Activated CD4-positive, alpha-beta T cell treated with anti-CD3 and anti-CD28 coated beads, Interleukin-2, amount 10 ng/mL, durations not matched to agents 24 days and 14 days (primary cell): ENCODE data around the gene PAX7. TPM values are rescaled to one million over a fixed set of nuclear protein-coding genes. Genes with fewer than 3 reads are reported as not detected.
"Not testable (repeated sequence)": the region's sequence is repeated elsewhere in the genome, so short reads cannot be mapped to it uniquely, and the experiment has no call there.

Source experiments
- DNase-seq: peaks from one replicate; pipeline ENCODE4 v3.0.0; 2022
- H3K27ac Mint-ChIP-seq: one replicate; pipeline ENCODE4 v1.8.0; 2022; ENCODE audit warnings: mild to moderate bottlenecking, mixed read lengths
- H3K27me3 Mint-ChIP-seq: one replicate; pipeline ENCODE4 v1.8.0; 2022; ENCODE audit warnings: mixed read lengths
- H3K36me3 Mint-ChIP-seq: one replicate; pipeline ENCODE4 v1.8.0; 2022; ENCODE audit warnings: low read depth, mild to moderate bottlenecking, mixed read lengths
- H3K4me1 Mint-ChIP-seq: one replicate; pipeline ENCODE4 v1.8.0; 2021; ENCODE audit warnings: mixed read lengths
- H3K4me3 Mint-ChIP-seq: one replicate; pipeline ENCODE4 v1.8.0; 2022; ENCODE audit warnings: mild to moderate bottlenecking, moderate library complexity, mixed read lengths
- H3K9me3 Mint-ChIP-seq: one replicate; pipeline ENCODE4 v1.8.0; 2021; ENCODE audit warnings: mixed read lengths
- intact Hi-C: fragments of 100-400 bp; cut with micrococcal nuclease; formaldehyde crosslinking; loops from one replicate; pipeline ENCODE4 v1.15.1; 2023
- total RNA-seq: library from RNA; stranded (reverse); gene quantifications from 2 replicates; pipeline ENCODE4 v1.2.3, GENCODE V29; 2022

Gene PAX7
- total RNA-seq, 1 donor from 2014 or later = not detected

DNA sequence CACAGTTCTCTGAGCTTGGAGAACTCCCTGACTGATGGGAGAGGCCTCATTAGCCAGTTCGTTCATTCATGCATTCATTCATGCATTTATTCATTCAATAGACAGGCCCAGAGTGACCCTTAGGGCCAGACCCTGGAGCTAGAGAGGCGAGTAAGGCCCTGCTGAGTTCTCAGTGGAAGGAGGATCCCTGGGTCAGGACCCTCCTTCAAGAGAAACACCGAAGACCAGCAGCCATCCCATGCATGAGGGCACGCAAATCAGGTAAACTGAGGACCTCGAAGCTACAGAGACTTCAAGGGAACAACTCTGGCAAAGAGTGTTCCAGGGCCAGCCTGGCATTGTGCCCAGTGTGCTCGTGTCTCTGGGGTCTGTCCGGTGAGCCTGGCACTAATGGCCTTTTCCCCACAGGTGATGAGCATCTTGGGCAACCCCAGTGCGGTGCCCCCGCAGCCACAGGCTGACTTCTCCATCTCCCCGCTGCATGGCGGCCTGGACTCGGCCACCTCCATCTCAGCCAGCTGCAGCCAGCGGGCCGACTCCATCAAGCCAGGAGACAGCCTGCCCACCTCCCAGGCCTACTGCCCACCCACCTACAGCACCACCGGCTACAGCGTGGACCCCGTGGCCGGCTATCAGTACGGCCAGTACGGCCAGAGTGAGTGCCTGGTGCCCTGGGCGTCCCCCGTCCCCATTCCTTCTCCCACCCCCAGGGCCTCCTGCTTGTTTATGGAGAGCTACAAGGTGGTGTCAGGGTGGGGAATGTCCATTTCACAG, 104.8 kb downstream of the PAX7 start:
- Mint-ChIP-seq H3K27me3 (peaks cover 12% of the 10 kb centered on the region), H3K4me1 (no peaks in the 10 kb centered on the region), H3K27ac (no peak overlapping the region), H3K36me3 (no peaks in the 10 kb centered on the region), H3K9me3 (no peaks in the 10 kb centered on the region), H3K4me3 (no peak overlapping the region)
- intact Hi-C loops = no loop called here
- DNase-seq = no peak

DNA sequence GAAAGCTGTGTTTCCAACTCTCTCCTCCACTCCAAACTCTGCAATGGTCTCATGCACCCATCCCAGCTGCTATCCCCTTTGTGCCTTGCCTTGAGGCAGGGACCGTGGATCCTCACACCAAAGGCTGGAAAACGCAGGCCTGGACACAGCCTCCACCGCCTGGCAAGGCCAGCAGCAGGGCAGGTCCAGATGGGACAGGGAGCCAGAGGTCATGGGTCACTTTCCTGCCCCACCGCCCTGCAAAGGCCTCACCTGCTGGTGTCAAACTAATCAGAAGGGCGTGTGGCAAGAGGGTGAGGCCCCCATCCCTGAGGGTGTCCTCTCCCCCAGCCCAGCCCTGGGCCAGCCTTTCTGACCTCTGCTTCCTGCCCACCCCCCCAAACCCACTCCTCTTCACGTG, 106.3 kb downstream of the PAX7 start:
- peaks cover 9% of the 10 kb centered on the region for H3K27me3 Mint-ChIP-seq
- H3K9me3 Mint-ChIP-seq = no peaks in the 10 kb centered on the region
- intact Hi-C loops = no loop called here

DNA sequence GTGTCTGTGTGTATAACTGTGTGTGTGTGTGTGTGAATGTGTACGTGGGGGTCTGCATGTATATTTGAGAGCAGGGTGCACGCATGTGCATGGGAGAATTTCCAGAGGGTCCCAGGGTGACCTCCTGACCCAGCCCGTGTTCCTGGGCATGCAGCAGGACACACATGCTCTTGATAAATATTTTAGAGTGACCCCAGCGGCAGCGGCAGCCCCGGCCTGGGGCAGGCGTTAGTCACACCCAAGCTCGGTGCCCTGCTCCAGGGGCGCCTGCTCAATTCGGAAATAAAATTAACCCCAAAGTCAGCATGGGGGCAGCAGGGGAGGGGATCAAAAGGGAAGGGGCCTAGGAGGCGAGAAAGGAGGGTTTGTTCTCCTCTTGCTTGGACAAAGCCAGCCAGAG, 107.5 kb downstream of the PAX7 start:
- Mint-ChIP-seq H3K4me3 (no peak overlapping the region), H3K27me3 (peaks cover under 1% of the 10 kb centered on the region), H3K36me3 (no peaks in the 10 kb centered on the region), H3K27ac (no peak overlapping the region), H3K9me3 (no peaks in the 10 kb centered on the region), H3K4me1 (no peaks in the 10 kb centered on the region)
- intact Hi-C loops = no loop called here
- DNase-seq = no peak

More for the DNA sequence above, 106.3 kb downstream of the PAX7 start:
- H3K4me3 Mint-ChIP-seq = no peak overlapping the region
- no peak for DNase-seq
- H3K4me1 Mint-ChIP-seq = no peaks in the 10 kb centered on the region
- H3K27ac Mint-ChIP-seq = no peak overlapping the region
- H3K36me3 Mint-ChIP-seq = no peaks in the 10 kb centered on the region

DNA sequence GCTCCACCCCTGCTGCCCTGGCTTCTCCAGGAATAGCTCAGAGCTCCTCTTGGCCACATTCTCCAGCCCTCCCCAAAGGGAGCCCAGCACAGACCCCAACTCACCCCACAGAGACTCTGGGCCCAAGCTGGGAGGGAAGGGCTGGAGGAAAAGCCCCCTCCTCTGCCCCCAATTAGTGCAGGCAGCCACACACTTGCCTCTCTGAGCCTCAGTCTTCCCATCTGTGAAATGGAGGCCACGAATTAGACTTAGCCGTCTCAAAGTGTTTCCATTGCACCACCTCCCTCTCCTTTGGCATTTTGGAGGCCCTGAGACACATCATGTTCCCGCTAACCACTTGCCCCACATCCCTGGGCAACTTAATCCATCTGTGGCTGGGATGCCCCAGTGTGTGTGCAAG, 108.0 kb downstream of the PAX7 start:
- Mint-ChIP-seq H3K9me3 (no peaks in the 10 kb centered on the region), H3K4me3 (no peak overlapping the region), H3K27me3 (no peaks in the 10 kb centered on the region), H3K27ac (no peak overlapping the region), H3K36me3 (no peaks in the 10 kb centered on the region), H3K4me1 (no peaks in the 10 kb centered on the region)
- DNase-seq = no peak
- intact Hi-C loops = no loop called here

DNA sequence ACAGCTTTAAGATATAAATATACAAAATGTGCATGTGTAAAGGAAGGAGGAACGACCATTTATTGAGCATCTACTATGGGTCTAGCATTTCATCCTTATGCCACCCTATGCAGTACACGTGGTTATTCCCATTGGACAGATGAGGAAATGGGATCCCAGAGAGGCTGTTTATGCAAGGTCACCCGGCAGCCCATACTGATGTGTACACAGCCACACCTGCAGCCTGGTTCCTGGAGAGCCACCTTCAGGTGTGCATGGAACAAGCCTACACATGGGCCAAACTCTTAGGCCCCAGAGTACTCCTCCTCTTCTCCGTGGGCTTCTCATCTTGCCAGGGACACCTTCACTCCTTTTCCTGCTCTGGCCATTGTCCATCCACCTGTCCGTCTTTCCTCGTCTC, 108.8 kb downstream of the PAX7 start:
- no peaks in the 10 kb centered on the region for H3K36me3 Mint-ChIP-seq
- H3K4me3 Mint-ChIP-seq = no peak overlapping the region
- no peaks in the 10 kb centered on the region for H3K9me3 Mint-ChIP-seq
- H3K4me1 Mint-ChIP-seq = no peaks in the 10 kb centered on the region
- DNase-seq = no peak
- H3K27ac Mint-ChIP-seq = no peak overlapping the region
- no peaks in the 10 kb centered on the region for H3K27me3 Mint-ChIP-seq
- intact Hi-C loops = no loop called here

DNA sequence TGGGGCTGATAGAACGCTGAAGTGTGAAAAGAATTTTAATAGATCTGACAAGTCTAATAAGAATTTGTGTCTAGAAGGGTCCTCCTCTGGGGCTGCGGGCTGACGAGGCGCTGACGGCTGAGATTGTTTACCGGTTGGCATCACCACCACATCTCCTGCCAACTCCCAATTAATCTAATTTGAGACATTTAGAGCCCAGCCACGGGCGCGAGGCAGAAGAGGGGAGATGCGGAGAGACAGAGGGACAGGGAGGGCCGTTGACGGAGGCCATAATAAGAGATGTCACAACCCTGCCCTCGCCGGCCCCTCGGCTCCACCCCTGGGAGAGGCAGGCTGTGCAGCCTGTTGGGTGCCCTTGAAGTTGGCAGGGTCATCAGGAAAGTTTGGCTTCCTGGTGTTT, 109.3 kb downstream of the PAX7 start:
- H3K4me3 Mint-ChIP-seq = no peak overlapping the region
- H3K9me3 Mint-ChIP-seq = no peaks in the 10 kb centered on the region
- no peaks in the 10 kb centered on the region for H3K27me3 Mint-ChIP-seq
- no peaks in the 10 kb centered on the region for H3K4me1 Mint-ChIP-seq
- no peaks in the 10 kb centered on the region for H3K36me3 Mint-ChIP-seq
- no peak overlapping the region for H3K27ac Mint-ChIP-seq
- no peak for DNase-seq
- intact Hi-C loops = no loop called here

DNA sequence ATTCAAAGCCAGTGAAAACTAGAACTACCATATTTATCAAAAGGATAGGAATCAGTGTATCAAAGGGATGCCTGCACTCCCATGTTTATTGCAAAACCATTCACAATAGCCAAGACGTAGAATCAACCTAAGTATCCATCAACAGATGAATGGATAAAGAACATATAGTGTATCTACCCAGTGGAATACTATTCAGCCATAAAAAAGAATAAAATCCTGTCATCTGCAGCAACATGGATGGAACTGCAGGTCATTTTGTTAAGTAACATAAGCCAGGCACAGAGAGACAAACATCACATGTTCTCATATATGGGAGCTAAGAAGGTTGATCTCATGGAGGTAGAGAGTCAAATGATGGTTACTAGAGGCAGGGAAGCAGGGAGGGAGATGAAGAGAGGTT, 110.0 kb downstream of the PAX7 start:
- Mint-ChIP-seq H3K4me3 (no peak overlapping the region), H3K27ac (no peak overlapping the region), H3K36me3 (no peaks in the 10 kb centered on the region), H3K9me3 (no peaks in the 10 kb centered on the region), H3K27me3 (no peaks in the 10 kb centered on the region), H3K4me1 (no peaks in the 10 kb centered on the region)
- intact Hi-C loops = no loop called here
- no peak for DNase-seq

DNA sequence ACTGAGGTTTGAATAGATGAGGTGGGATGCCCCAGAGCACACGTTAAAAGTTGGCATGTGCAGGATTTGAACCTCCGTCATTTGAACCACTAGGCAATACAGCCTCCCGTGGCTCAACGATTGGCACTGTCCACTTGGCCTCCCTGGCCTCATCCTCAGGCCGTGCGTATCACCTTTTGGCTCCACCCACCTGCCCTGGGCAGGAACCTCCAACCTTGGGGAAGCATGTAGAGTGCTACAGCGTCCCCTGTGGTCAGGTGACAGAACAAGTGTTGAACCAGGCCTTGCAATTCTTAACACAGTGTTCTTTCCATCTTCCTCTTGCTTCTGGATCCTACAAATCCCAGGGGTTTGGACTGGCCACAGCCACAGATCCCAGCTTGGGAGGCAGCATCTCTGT, 112.6 kb downstream of the PAX7 start:
- DNase-seq = no peak
- intact Hi-C loops = no loop called here
- Mint-ChIP-seq H3K27ac (no peak overlapping the region), H3K27me3 (no peaks in the 10 kb centered on the region), H3K9me3 (no peaks in the 10 kb centered on the region), H3K4me1 (no peaks in the 10 kb centered on the region), H3K36me3 (no peaks in the 10 kb centered on the region), H3K4me3 (no peak overlapping the region)

DNA sequence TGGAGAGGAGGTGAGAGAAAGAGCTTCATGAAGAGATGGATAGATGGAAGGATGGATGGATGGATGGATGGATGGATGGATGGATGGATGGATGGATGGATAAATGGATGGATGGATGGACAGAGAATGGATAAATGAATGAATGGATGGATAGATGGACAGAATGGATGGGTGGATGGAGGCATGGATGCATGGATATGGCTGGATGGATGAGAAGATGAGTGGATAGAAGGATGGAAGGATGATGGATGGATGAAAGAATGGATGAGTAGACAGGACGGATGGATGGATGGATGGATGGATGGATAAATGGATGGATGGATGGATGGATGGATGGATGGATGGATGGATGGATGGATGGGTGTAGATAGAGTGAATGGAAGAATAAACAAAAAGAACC, 113.7 kb downstream of the PAX7 start:
- H3K9me3 Mint-ChIP-seq, H3K36me3 Mint-ChIP-seq, H3K4me1 Mint-ChIP-seq, DNase-seq, H3K27me3 Mint-ChIP-seq, intact Hi-C loops, H3K27ac Mint-ChIP-seq, H3K4me3 Mint-ChIP-seq: not testable (repeated sequence)

DNA sequence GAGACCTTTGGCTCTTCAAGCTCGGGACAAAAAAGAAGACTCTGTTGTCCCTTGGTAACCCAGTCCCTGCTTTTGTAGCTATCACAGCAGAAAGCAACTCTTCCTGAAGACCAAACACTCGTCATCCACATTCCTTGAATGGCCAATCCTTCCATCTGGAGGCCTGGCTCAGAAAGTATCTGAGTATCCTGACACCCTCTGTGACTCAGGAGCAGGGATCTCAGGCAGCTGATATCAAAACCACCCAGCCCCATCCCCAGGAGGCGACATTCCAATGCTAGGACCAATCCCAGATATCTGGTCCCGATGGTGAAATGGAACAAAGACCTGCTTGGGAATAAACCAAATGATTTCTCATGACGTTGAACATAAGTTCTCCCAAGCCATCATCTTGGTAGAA, 116.3 kb downstream of the PAX7 start:
- Mint-ChIP-seq H3K9me3 (peaks cover 6% of the 10 kb centered on the region), H3K36me3 (no peaks in the 10 kb centered on the region), H3K27ac (no peak overlapping the region), H3K4me3 (no peak overlapping the region), H3K4me1 (no peaks in the 10 kb centered on the region), H3K27me3 (peaks cover 2% of the 10 kb centered on the region)
- intact Hi-C loops = no loop called here
- DNase-seq = no peak

DNA sequence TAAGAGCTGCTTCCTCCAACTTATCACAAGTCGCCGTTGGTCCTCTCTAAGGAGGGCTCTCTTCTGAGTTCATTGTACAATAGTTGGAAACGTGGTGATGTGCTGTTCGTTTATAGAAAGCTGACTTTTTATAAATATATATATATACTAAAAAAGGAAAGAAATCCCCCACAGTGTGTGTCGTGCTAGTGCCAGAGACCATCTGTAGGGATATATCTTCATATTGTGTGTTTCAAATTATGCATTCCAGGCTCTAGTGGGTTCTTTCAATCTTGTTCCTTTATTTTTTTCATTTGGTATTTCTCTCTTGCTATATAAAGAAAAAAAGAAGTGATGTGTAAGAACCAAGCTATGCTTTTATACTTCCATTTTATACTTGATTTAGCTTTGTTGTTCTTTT, 117.0 kb downstream of the PAX7 start:
- no peak for DNase-seq
- Mint-ChIP-seq H3K27ac (no peak overlapping the region), H3K4me3 (no peak overlapping the region), H3K4me1 (no peaks in the 10 kb centered on the region), H3K9me3 (peaks cover 6% of the 10 kb centered on the region), H3K36me3 (no peaks in the 10 kb centered on the region), H3K27me3 (peaks cover 2% of the 10 kb centered on the region)
- intact Hi-C loops = no loop called here

DNA sequence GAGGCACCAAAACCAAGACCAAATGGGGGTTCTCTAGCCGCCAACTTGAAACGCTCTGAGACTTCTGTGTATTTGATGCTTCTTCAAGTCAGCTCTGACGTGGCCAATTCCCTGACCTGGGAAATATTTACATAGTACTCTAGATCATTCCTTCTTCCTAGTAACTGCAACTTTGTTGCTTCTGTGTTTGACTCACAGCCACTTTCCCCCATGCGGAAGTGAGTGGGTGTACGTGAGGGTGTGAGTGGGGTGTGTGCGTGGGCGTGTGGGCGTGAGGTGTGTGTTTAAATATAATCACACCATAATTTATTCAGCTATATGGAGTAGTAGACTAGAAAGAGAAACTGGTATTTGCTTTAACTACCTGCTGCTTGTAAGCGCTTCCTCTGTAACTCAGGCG, 117.8 kb downstream of the PAX7 start:
- intact Hi-C loops = no loop called here

DNA sequence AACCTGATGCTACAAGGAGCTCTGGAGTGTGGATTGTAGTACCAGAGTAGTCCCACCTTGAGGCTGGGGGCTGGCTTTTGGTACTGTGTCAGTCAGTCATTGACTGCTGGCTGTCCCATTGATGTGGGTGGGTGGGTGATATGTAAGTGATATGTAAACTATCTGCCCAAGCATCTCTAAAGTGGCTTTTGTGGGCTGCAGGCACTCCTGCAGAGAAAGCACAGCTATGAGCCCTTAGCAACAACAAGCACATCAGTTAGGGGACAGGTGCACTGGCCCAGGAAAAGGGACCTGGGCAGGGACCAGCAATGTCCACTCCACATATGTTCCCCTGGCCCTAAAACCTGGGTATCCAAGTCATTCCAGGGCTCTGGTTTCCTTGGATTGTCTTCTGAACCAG, 118.9 kb downstream of the PAX7 start:
- peaks cover 6% of the 10 kb centered on the region for H3K27me3 Mint-ChIP-seq

More for the DNA sequence above, 117.8 kb downstream of the PAX7 start:
- peaks cover 6% of the 10 kb centered on the region for H3K9me3 Mint-ChIP-seq
- H3K4me3 Mint-ChIP-seq = no peak overlapping the region
- no peaks in the 10 kb centered on the region for H3K4me1 Mint-ChIP-seq
- H3K27me3 Mint-ChIP-seq = peaks cover 2% of the 10 kb centered on the region
- no peak for DNase-seq
- H3K27ac Mint-ChIP-seq = no peak overlapping the region
- no peaks in the 10 kb centered on the region for H3K36me3 Mint-ChIP-seq

DNA sequence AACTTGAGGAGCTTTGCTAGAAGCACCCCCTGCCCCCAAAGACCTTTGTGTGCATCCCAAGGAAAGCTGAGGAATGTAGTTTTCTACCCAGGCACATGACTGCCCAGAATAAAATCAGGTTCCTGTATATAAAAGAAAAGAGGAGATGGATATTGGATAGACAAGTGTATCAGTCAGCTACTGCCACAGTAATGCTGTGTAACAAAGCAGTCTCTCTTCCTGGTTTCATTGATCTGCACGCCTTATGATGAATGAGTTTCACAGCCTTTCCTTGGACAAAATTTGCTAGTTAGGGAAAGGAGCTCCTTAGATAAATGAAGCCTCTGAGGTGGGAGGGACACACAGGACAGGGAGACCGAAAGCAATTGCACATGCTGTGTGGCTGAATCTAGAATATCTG, 120.0 kb downstream of the PAX7 start:
- intact Hi-C loops = no loop called here
- Mint-ChIP-seq H3K9me3 (peaks cover 12% of the 10 kb centered on the region), H3K36me3 (no peaks in the 10 kb centered on the region), H3K4me1 (no peaks in the 10 kb centered on the region), H3K27ac (no peak overlapping the region), H3K4me3 (no peak overlapping the region), H3K27me3 (peaks cover 6% of the 10 kb centered on the region)
- no peak for DNase-seq

More for the DNA sequence above, 118.9 kb downstream of the PAX7 start:
- Mint-ChIP-seq H3K4me1 (no peaks in the 10 kb centered on the region), H3K9me3 (peaks cover 12% of the 10 kb centered on the region), H3K4me3 (no peak overlapping the region), H3K27ac (no peak overlapping the region), H3K36me3 (no peaks in the 10 kb centered on the region)
- DNase-seq = no peak
- intact Hi-C loops = no loop called here

DNA sequence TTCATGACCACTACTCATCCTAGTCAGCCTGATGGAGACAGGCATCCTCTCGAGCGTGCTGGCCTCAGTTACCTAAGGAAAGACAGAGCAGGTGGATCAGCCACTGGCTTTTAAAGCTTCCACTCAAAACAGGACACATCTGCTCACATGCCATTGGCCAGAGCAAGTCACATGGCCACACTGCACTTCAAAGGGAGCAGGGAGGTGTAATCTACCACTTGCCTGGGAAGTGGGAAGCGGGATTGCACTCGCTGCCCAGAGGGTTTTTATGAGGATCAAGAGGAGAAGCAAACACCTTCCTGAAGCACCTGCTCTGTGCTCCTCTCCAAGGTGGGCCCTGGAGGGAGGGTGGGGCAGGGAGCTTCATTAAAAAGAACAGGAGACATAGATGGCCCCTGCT, 120.8 kb downstream of the PAX7 start:
- H3K9me3 Mint-ChIP-seq = peaks cover 12% of the 10 kb centered on the region
- intact Hi-C loops = no loop called here
- no peak for DNase-seq

More for the DNA sequence above, 120.8 kb downstream of the PAX7 start:
- Mint-ChIP-seq H3K4me3 (no peak overlapping the region), H3K27ac (no peak overlapping the region), H3K4me1 (no peaks in the 10 kb centered on the region), H3K27me3 (peaks cover 6% of the 10 kb centered on the region), H3K36me3 (no peaks in the 10 kb centered on the region)
